ENCODE results near the gene GRB10.

The GRB10 gene

DNA sequence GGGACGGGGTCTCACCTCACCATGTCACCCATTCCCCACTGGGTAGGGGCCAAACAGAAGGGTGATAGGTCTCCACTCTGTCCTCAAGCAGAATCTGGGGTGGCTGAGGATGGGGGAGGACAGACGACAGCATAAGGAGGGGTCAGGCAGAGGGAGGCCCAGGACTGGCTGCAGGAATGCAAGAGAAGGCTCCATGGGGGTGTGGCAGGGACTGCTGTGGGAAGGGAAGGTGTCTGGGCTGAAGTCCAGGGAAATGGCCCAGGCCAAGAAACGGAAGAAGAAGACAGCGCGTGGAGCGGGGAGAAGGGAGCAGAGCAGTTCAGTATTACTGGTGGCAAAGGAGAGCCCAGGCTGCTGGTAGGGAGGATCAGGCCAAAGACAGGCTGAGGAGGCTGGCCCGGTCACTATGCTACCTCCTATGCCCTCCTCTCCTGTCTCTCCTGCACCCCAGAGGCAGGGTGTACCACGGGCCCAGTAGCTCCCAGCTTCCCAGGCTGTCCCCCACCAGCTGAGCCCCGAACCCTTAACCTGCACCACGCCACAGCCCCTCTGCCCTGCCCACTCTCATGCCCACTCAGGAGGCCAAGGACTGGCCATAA, 60.9 kb downstream of the GRB10 start:
- no peaks in the 10 kb centered on the region for H3K9me3 ChIP-seq (ENCODE audit: control insufficient read depth, insufficient read depth, low read length)
- H3K9ac ChIP-seq (ENCODE audit: low read depth, low read length), result no peak overlapping the region
- no peaks in the 10 kb centered on the region; the same call in 1 of the 2 replicates for H3K4me1 ChIP-seq (ENCODE audit: insufficient read depth, low read length)
- no peaks in the 10 kb centered on the region for H3K36me3 ChIP-seq (ENCODE audit: insufficient read depth, low read length)

- no peaks in the 10 kb centered on the region; the same call in 1 of the 2 replicates for H3K4me1 ChIP-seq (ENCODE audit: insufficient read depth, low read length)
- H3K9me3 ChIP-seq (ENCODE audit: control insufficient read depth, insufficient read depth, low read length), result no peaks in the 10 kb centered on the region
- H3K9ac ChIP-seq (ENCODE audit: low read depth, low read length), result no peak overlapping the region
- no peaks in the 10 kb centered on the region for H3K36me3 ChIP-seq (ENCODE audit: insufficient read depth, low read length)
Measured at GRCh38 chr7:50721160-50721559, 61.5 kb downstream of the GRB10 start.

- Histone ChIP-seq H3K9ac (ENCODE audit: low read depth, low read length) (no peak overlapping the region), H3K9me3 (ENCODE audit: control insufficient read depth, insufficient read depth, low read length) (no peaks in the 10 kb centered on the region), H3K4me1 (ENCODE audit: insufficient read depth, low read length) (no peaks in the 10 kb centered on the region; the same call in 1 of the 2 replicates), H3K36me3 (ENCODE audit: insufficient read depth, low read length) (no peaks in the 10 kb centered on the region)
Measured at GRCh38 chr7:50720295-50720694, 62.4 kb downstream of the GRB10 start.

DNA sequence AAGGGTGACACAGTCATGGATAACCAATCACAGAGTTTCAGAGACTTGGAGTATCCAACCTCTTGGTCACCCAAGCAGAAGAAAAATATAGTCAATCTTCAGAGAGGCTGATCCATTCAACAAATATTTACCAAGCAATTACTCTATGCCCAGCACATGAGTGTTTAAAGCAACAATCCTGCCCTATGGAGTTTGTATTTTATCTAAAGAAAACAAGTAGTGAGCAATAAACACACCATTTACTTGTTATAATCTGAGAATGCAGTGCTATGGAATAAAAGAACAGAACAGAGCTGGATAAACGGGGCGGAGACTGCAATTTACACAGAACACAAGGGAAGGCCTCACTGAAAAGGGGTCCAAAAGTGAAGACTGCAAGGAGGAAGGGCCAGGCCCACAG, 63.8 kb downstream of the GRB10 start:
- Histone ChIP-seq H3K4me1 (ENCODE audit: insufficient read depth, low read length) (no peaks in the 10 kb centered on the region; the same call in 1 of the 2 replicates), H3K36me3 (ENCODE audit: insufficient read depth, low read length) (no peaks in the 10 kb centered on the region)

GRCh38 chr7:50718311-50718710, 64.4 kb downstream of the GRB10 start:
- Histone ChIP-seq H3K36me3 (ENCODE audit: insufficient read depth, low read length) (no peaks in the 10 kb centered on the region), H3K4me1 (ENCODE audit: insufficient read depth, low read length) (no peaks in the 10 kb centered on the region; the same call in 1 of the 2 replicates), H3K9ac (ENCODE audit: low read depth, low read length) (no peak overlapping the region), H3K9me3 (ENCODE audit: control insufficient read depth, insufficient read depth, low read length) (no peaks in the 10 kb centered on the region)

More for the DNA sequence above, 63.8 kb downstream of the GRB10 start:
- Histone ChIP-seq H3K9me3 (ENCODE audit: control insufficient read depth, insufficient read depth, low read length) (no peaks in the 10 kb centered on the region), H3K9ac (ENCODE audit: low read depth, low read length) (no peak overlapping the region)

GRCh38 chr7:50717181-50717580, 65.5 kb downstream of the GRB10 start:
- peaks cover under 1% of the 10 kb centered on the region; the same call in 1 of the 2 replicates for H3K4me1 ChIP-seq (ENCODE audit: insufficient read depth, low read length)
- H3K36me3 ChIP-seq (ENCODE audit: insufficient read depth, low read length), result no peaks in the 10 kb centered on the region
- H3K9ac ChIP-seq (ENCODE audit: low read depth, low read length), result no peak overlapping the region
- no peaks in the 10 kb centered on the region for H3K9me3 ChIP-seq (ENCODE audit: control insufficient read depth, insufficient read depth, low read length)

- H3K36me3 ChIP-seq (ENCODE audit: insufficient read depth, low read length), result no peaks in the 10 kb centered on the region; the same call in 1 of the 2 replicates
- H3K9ac ChIP-seq (ENCODE audit: low read depth, low read length), result no peak overlapping the region
- H3K4me1 ChIP-seq (ENCODE audit: insufficient read depth, low read length), result 0 out of 2 replicates have a peak, but pooled peaks cover 3% of the 10 kb centered on the region
- no peaks in the 10 kb centered on the region for H3K9me3 ChIP-seq (ENCODE audit: control insufficient read depth, insufficient read depth, low read length)
Measured at GRCh38 chr7:50714857-50715256, 67.8 kb downstream of the GRB10 start.

- Histone ChIP-seq H3K4me1 (ENCODE audit: insufficient read depth, low read length) (0 out of 2 replicates have a peak, but pooled peaks cover 3% of the 10 kb centered on the region), H3K9me3 (ENCODE audit: control insufficient read depth, insufficient read depth, low read length) (no peaks in the 10 kb centered on the region), H3K36me3 (ENCODE audit: insufficient read depth, low read length) (no peaks in the 10 kb centered on the region; the same call in 1 of the 2 replicates), H3K9ac (ENCODE audit: low read depth, low read length) (no peak overlapping the region)
Measured at GRCh38 chr7:50713123-50713965, 69.4 kb downstream of the GRB10 start.

GRCh38 chr7:50712252-50713122, 70.2 kb downstream of the GRB10 start:
- Histone ChIP-seq H3K9me3 (ENCODE audit: control insufficient read depth, insufficient read depth, low read length) (no peaks in the 10 kb centered on the region), H3K9ac (ENCODE audit: low read depth, low read length) (no peak overlapping the region), H3K4me1 (ENCODE audit: insufficient read depth, low read length) (0 out of 2 replicates have a peak, but pooled peaks cover 3% of the 10 kb centered on the region), H3K36me3 (ENCODE audit: insufficient read depth, low read length) (no peaks in the 10 kb centered on the region; the same call in 1 of the 2 replicates)

- no peaks in the 10 kb centered on the region; the same call in 1 of the 2 replicates for H3K36me3 ChIP-seq (ENCODE audit: insufficient read depth, low read length)
- H3K4me1 ChIP-seq (ENCODE audit: insufficient read depth, low read length), result 0 out of 2 replicates have a peak, but pooled peaks cover 3% of the 10 kb centered on the region
- H3K9ac ChIP-seq (ENCODE audit: low read depth, low read length), result no peak overlapping the region
- no peaks in the 10 kb centered on the region for H3K9me3 ChIP-seq (ENCODE audit: control insufficient read depth, insufficient read depth, low read length)
Measured at GRCh38 chr7:50711271-50712175, 71.2 kb downstream of the GRB10 start.

DNA sequence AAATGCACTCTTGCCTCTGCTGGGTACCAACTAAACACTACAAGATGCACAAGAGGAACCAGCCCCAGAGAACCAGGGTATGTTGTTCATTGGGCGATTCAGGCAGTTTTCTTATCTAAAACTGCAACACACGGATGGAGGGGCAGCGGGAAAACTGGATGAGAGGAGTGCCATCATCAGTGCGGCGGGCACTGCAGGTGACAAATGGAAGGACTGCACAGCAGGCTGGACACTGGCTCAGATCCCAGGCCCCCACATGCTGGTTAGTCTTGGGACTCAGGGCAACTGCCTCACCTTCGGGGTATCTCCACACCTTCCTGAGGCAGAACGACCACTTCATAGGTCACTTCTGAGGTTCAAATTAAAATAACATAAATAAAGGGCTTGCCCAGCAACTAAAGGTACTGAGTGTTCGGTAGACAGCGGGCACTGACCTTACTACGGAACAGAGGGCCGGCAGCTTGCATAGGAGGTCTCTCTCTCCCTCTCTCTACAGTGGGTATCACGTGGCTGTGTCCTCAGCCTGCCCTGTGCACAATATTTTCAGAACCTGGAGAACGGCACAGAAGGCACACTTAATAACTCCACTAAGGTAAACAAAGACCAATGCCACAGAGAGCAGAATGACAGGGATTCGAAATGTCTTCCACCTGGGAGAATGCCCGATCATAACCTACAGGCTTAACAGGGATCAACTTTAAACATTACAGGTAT, 72.1 kb downstream of the GRB10 start:
- H3K9ac ChIP-seq (ENCODE audit: low read depth, low read length), result no peak overlapping the region
- no peaks in the 10 kb centered on the region for H3K9me3 ChIP-seq (ENCODE audit: control insufficient read depth, insufficient read depth, low read length)
- H3K36me3 ChIP-seq (ENCODE audit: insufficient read depth, low read length), result no peaks in the 10 kb centered on the region; the same call in 1 of the 2 replicates
- 0 out of 2 replicates have a peak, but pooled peaks cover 3% of the 10 kb centered on the region for H3K4me1 ChIP-seq (ENCODE audit: insufficient read depth, low read length)

- Histone ChIP-seq H3K36me3 (ENCODE audit: insufficient read depth, low read length) (no peaks in the 10 kb centered on the region; the same call in 1 of the 2 replicates), H3K4me1 (ENCODE audit: insufficient read depth, low read length) (0 out of 2 replicates have a peak, but pooled peaks cover 3% of the 10 kb centered on the region), H3K9ac (ENCODE audit: low read depth, low read length) (no peak overlapping the region), H3K9me3 (ENCODE audit: control insufficient read depth, insufficient read depth, low read length) (no peaks in the 10 kb centered on the region)
Measured at GRCh38 chr7:50709151-50709550, 73.5 kb downstream of the GRB10 start.

Data from ES-I3 (cell line).